Measurements from ENCODE around the gene RYR2. TPM values are rescaled to one million over a fixed set of nuclear protein-coding genes. Genes with fewer than 3 reads are reported as not detected.

The RYR2 gene
- total RNA-seq, 4 donors from 2014 or later = 1.2 to 7.0 (median 2.5) TPM

DNA sequence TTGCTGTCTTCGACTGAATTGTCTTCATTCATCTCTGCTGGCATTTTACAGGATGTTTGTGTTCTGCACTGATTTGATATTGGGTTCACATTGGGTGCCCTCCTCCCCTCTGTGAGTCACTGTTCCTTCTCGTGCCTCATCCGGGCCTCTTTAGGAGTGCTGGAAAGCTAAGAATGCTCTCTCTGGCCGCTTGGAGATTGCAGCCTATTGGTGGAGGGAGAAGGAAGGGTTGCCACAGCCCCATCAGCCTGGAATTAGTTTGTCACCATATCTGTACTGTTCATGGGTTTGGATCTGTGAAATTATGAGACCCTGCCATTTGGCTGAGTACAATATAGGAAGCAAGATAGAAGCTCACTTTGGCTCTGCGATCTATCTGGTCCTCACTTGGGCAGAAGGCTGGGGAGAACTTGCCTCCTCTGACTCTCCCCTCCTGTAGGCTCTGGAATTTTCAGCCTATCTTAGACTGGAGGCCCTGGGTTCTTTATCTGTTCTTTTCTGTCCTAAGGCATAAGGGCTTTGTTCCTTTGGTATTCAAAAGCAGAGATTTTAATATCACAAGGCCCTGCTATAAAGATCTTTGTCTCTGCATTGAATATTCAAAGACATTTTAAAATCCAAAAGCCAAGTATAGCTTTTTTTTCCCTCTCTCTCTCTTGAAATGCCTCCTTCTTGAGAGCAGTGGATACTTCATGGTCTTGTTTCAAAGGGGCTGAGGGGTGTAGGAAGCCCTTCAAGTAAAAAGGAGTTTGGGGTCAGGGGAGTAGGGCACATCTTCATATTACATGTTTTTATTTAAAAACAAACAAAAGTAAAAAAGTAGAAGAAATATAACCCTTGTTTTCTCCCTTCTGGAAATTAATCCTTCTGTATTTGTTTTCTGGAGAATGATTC lies 500.8 kb downstream of the RYR2 start:
- Histone ChIP-seq H3K27me3 (no peaks in the 10 kb centered on the region), H3K4me1 (no peaks in the 10 kb centered on the region), H3K9me3 (no peaks in the 10 kb centered on the region), H3K27ac (no peak overlapping the region), H3K36me3 (no peaks in the 10 kb centered on the region), H3K4me3 (no peak overlapping the region)
- intact Hi-C loops (cut with DNase I; ENCODE audit: low total_unique reads) = no loop called here
- TF ChIP-seq POLR2A (IDR thresholded peaks at IDR 0.05) = no peak
- TF ChIP-seq, protein P1, sequence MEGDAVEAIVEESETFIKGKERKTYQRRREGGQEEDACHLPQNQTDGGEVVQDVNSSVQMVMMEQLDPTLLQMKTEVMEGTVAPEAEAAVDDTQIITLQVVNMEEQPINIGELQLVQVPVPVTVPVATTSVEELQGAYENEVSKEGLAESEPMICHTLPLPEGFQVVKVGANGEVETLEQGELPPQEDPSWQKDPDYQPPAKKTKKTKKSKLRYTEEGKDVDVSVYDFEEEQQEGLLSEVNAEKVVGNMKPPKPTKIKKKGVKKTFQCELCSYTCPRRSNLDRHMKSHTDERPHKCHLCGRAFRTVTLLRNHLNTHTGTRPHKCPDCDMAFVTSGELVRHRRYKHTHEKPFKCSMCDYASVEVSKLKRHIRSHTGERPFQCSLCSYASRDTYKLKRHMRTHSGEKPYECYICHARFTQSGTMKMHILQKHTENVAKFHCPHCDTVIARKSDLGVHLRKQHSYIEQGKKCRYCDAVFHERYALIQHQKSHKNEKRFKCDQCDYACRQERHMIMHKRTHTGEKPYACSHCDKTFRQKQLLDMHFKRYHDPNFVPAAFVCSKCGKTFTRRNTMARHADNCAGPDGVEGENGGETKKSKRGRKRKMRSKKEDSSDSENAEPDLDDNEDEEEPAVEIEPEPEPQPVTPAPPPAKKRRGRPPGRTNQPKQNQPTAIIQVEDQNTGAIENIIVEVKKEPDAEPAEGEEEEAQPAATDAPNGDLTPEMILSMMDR (IDR thresholded peaks at IDR 0.05) = no peak
- no peak for TF ChIP-seq POLR2AphosphoS5 (IDR thresholded peaks at IDR 0.05)
- TF ChIP-seq EP300 (IDR thresholded peaks at IDR 0.05; ENCODE audit: low read depth) = no peak
- WGBS, 2 donors (ENCODE audit: low coverage in 1 of 2) = 74 to 94% methylated on average over 2 to 5 of the region's 5 CpGs
- in situ Hi-C loops (cut with MboI; ENCODE audit: low pct_ligation_motif_present in 1 of 4, low pct_unique_long_range_greater_than_20kb in 1 of 4, low sequenced_read_pairs in 3 of 4) = no loop called here
- no peak for DNase-seq

DNA sequence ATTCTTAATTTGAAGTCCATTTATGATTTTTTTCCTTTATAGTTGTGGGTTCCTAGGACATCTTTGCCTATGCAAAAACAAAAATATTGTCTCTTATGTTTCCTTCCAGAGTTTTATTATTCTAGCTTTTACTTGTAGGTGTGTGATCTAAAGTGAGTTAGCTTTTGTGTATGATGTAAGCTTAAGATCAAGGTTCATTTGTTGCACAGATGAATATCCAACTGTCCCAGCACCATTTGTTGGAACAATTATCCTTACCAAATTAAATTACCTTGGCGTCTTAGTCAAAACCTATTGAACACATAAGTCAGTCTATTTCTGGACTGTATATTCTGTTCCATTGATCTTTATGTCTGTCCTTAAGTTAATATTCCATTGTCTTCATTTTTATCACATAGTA lies 511.1 kb downstream of the RYR2 start:
- H3K4me1 ChIP-seq = no peaks in the 10 kb centered on the region
- no peak overlapping the region for H3K4me3 ChIP-seq
- DNase-seq = no peak
- H3K9me3 ChIP-seq = no peaks in the 10 kb centered on the region
- TF ChIP-seq POLR2AphosphoS5 (IDR thresholded peaks at IDR 0.05) (no peak), EP300 (IDR thresholded peaks at IDR 0.05; ENCODE audit: low read depth) (no peak), POLR2A (IDR thresholded peaks at IDR 0.05) (no peak)
- TF ChIP-seq, protein P1 (IDR thresholded peaks at IDR 0.05) = no peak
- intact Hi-C loops (cut with DNase I; ENCODE audit: low total_unique reads) (no loop called here), in situ Hi-C loops (cut with MboI; ENCODE audit: low pct_ligation_motif_present in 1 of 4, low pct_unique_long_range_greater_than_20kb in 1 of 4, low sequenced_read_pairs in 3 of 4) (loop anchor here in 3 of 4 donors (25.0 kb wide), 3 partner anchors 791 to 1441 kb away; partner anchors contain the start of gene HEATR1 (in 2 of the 3))
- H3K27ac ChIP-seq = no peak overlapping the region
- WGBS, 2 donors (ENCODE audit: low coverage in 1 of 2) = 68 to 88% methylated on average over 1 of the region's 1 CpG
- no peaks in the 10 kb centered on the region for H3K27me3 ChIP-seq
- no peaks in the 10 kb centered on the region for H3K36me3 ChIP-seq

DNA sequence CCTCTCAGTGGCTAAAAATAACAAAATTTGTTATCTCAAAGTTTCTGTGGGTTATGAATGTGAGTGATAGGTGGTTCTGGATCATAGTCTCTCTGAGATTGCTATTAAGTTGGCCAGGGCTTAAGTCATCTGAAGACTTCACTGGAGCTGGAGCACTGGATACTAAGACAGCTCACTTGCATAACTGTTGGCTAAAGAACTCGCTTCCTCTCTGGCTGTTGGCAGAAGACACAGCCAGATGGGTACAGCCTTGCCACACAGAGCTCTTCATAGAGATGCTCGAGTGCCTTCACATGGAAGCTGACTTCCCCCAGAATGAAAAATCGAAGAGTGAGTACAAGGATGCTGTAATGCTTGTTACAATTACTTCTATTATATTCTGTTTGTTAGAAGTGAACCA lies 514.9 kb downstream of the RYR2 start:
- in situ Hi-C loops (cut with MboI; ENCODE audit: low pct_ligation_motif_present in 1 of 4, low pct_unique_long_range_greater_than_20kb in 1 of 4, low sequenced_read_pairs in 3 of 4) = loop anchor here in 3 of 4 donors (25.0 kb wide), 3 partner anchors 795 to 1445 kb away; partner anchors contain the start of gene HEATR1 (in 2 of the 3)
- WGBS, 2 donors (ENCODE audit: low coverage in 1 of 2) = 70 to 75% methylated on average over 3 of the region's 3 CpGs
- TF ChIP-seq EP300 (IDR thresholded peaks at IDR 0.05; ENCODE audit: low read depth) = no peak
- no peak for TF ChIP-seq POLR2A (IDR thresholded peaks at IDR 0.05)
- TF ChIP-seq, protein P1 (IDR thresholded peaks at IDR 0.05) = no peak

DNA sequence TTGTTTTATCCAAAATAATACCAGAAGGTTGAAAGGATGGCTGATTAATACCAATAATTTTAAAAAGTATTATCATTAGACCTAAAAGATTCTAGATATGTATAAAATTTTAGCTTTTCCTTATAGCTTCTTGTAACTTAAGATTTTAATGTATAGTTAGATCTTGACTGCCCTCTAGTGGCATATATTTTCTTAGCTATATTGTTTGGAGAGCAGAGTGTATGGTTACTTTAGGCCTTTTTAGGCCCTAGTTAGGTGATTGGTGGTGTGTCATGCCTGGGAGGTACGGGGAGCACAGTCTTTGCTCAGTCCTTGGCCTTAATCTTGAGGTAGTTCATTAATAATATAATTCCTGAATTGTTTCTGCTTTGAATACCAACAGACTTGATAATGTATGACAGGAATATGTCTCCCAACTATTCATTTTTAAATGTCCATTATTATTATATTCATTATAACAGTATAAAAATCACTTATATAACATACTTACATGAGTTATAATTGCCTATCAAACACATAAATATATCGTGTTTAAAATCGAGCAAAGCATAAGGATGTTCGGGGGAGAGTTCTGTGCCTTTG lies 520.3 kb downstream of the RYR2 start:
- no peak overlapping the region for H3K4me3 ChIP-seq
- WGBS, 2 donors (ENCODE audit: low coverage in 1 of 2) = 55 to 89% methylated on average over 3 to 4 of the region's 4 CpGs
- DNase-seq = no peak
- no peaks in the 10 kb centered on the region for H3K9me3 ChIP-seq
- intact Hi-C loops (cut with DNase I; ENCODE audit: low total_unique reads) = loop anchor here (5.0 to 10.0 kb wide), 2 partner anchors 725 to 808 kb away; no protein-coding TSS in a partner anchor
- TF ChIP-seq POLR2A (IDR thresholded peaks at IDR 0.05) (no peak), EP300 (IDR thresholded peaks at IDR 0.05; ENCODE audit: low read depth) (no peak), POLR2AphosphoS5 (IDR thresholded peaks at IDR 0.05) (no peak)
- TF ChIP-seq, protein P1 (IDR thresholded peaks at IDR 0.05) = peak; percentile 46 to 66 (median 51)
- H3K27ac ChIP-seq = no peak overlapping the region
- H3K4me1 ChIP-seq = no peaks in the 10 kb centered on the region
- no peaks in the 10 kb centered on the region for H3K27me3 ChIP-seq
- in situ Hi-C loops (cut with MboI; ENCODE audit: low pct_ligation_motif_present in 1 of 4, low pct_unique_long_range_greater_than_20kb in 1 of 4, low sequenced_read_pairs in 3 of 4) = loop anchor here in 3 of 4 donors (25.0 kb wide), 3 partner anchors 800 to 1450 kb away; partner anchors contain the start of gene HEATR1 (in 2 of the 3)
- no peaks in the 10 kb centered on the region for H3K36me3 ChIP-seq

More for the DNA sequence above, 514.9 kb downstream of the RYR2 start:
- Histone ChIP-seq H3K4me1 (no peaks in the 10 kb centered on the region), H3K4me3 (no peak overlapping the region), H3K27me3 (no peaks in the 10 kb centered on the region), H3K27ac (no peak overlapping the region), H3K9me3 (no peaks in the 10 kb centered on the region), H3K36me3 (no peaks in the 10 kb centered on the region)
- no peak for DNase-seq
- intact Hi-C loops (cut with DNase I; ENCODE audit: low total_unique reads) = no loop called here
